Measurements from ENCODE around the gene ACP1.
A peak's percentile ranks its signal among the peaks of the same experiment; 100 is the strongest.

The ACP1 gene

DNA sequence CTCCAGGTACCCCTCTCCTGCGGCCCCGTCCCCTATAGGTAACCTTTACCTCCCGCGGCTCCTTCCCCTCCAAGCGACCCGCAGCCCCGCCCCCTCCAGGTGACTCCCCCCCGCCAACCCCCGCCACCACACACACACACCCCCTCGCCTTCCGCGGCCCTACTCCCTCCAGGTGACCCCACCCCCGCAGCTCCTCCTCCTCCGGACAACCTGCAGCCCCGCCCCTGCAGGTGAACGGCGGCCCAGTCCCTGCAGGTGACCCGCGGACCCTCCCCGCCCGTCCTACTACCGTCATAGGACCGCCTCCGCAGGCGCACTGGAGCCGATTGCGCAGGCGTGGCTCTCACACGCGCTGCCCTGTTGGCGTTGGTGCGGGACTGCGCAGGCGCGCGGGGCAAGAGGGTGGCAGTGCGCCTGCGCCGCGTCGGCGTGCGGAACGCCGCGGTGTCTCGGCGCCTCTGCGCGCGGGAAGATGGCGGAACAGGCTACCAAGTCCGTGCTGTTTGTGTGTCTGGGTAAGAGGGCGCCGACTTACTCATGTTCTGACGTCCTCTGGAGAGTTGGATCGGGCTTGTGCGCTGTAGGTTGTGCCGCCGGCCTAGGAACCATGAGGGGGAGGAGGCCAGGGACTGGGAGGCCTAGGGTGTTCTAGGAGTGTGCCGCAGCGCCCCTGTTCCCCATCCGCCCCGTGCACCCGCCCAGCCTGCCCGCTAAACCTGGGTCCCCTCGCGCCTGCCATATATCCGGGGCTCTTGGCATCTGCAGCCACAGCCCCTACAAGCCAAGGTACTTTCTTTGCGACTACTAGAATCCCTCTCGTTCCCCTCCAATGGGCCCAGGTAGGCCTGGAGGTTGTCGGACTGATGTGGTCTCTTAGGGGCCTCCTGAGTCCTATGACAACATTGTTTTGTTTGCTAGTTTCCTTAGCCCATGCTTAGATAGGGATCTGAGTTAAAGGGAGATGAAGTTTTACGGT, at the start of gene ACP1:
Gene ACP1, plus strand, starts transcription at position 455 of the 976 bp plus-strand sequence. Its CDS starts 18 bp downstream, at position 473.
- DNase-seq: peak; percentile 70

DNA sequence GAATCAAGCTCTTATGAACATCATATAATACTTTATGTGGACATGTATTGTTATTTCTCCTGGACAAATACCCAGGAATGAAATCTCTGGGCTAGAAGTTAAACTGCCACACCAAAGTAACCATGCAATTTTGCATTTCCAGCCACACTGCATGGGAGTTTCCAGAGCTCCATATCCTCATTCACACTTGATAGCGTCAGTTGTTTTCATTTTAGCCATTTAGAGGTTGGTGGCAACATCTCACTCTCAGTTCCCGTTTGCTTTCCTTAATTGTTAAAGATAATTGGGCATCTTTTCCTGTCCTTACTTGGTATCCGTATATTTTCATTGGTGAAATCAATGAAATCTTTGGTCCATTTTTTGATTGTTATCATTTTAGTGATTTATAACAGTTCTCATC, 48.7 kb upstream of the ACP1 start:
- no peak for DNase-seq

DNA sequence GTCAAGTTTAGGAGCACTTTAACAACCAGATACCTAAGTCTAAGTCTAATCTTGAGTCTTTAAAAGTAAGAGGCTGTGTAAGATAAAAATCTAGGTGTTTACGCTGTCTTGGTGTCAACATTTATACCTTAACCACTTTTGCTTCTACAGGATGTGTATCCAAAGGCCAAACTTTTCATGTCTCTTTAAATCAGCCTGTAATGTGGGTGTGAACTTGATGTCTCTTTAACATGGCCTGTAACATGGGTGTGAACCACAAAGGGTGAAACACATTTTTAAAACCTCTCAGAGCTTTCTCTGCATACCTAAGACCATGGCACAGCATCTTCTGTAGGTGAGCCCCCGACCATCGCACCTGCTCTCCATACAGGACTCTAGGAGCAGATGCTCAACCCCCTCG, 41.3 kb upstream of the ACP1 start:
- DNase-seq: no peak

DNA sequence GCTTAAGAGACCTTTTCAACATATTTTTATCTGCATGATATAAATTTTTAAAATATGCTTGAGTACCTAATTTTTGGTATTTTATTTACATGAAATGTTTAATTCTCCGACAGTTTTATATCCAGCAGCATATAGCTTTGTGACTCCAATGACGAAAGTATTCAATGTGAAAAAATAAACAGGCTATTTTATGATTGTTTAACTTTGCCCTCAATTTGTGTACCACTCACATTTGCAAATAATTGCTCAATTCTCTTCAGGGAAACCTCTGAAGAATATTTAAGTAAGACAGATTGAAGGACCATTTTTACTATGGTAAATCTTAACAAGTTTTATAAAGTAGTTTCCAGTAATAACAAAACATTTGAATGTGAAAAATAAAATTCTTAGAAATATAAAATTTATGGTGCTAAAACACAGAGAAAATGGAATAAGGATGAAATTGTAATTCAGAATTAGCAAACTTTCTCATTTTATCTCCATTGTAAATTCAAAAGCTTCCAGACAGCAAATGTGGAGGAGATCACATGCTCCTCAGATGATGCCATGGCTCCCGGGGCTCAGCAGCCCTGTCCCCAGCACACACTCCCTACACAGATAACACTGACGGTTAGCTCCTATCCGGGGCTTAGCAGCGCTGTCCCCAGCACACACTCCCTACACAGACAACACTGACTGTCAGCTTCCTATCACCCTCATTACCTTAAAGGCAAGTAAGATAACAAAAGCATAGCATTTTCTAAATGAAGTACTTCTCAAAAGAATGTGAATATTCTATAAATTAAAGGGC, 40.6 kb upstream of the ACP1 start:
- no peak for DNase-seq

DNA sequence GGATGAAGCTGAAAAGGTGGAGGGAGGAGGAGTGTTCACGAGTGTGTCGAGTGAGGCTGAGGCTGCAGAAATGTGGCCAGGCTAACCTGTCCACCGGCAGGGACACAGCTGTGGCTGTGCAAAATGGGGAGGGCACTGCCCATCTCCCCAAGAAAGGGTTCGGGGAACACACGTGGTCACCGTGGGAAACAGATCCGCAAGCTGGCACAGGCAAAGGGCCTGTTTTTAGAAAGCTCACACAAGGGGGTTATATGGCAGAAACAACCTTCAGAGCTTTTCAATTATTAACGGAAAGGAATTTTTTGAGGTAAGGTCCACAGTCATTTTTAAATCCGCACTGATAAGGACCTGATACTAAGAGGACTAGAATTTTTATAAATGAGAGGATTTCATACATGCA, 36.6 kb upstream of the ACP1 start:
- DNase-seq: no peak

DNA sequence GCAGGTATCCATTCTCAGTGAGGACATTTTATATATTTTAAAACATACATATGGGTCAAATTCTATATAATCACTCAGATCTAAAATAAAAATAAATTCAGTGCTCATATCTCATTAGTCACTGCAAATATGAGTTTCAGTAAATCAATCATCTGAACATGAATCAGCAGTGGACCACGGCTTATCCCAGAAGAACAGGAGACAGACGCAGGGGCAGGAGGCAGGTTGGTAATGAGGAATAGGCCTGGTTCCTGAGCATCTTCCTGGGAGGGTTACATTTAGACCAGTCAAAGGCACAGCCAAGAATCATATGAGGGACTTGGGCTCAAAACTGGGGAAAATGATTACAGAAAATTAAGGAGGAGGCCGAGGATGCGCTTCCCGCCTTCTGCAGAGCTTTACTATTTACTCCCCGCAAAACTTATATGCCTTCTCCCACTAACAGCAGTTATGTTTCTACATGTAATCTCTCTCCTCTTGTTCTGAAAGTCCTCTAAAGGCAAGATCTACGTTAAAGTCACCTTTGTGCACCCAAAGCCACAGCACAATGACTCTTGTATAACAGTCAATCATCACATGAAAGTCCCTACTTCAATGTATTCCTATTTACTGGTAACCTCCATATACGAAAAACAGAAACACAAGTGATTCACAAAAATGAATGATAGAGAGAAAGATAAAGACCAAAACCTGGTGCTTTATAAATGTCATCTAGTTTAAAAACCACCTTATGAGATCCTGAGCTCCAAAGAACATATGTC, 36.0 kb upstream of the ACP1 start:
- DNase-seq: no peak

DNA sequence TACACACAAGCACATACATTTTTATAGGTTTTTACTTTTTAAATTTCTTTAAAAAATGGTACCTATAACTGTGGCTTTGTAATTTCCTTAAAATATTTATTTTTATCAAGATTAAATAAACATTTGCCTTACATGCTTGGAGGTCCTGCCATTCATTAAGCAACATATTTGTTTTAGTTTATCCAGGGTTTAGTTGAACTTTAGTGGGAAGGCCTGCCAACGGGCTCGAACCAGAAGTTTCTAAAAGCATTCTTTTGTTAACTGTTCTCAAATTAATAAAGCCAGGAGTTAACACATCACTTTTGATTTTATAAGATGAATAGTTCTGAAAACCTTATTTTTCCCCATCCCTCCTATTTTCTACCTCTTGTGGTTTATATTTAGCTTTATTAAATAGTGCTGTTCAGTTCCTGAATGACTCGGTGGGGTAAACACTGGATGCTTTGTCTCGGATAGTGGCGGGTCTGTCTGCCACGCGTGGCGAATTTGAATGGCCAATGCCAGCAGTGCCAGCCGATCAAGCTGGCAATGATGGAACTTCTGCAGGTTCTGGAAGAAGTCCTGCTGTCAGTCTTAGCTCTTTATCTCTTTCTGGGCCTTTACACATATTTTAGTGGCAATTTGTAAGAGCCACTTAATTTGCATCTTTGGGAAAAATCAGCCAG, 33.1 kb upstream of the ACP1 start:
- DNase-seq: no peak

DNA sequence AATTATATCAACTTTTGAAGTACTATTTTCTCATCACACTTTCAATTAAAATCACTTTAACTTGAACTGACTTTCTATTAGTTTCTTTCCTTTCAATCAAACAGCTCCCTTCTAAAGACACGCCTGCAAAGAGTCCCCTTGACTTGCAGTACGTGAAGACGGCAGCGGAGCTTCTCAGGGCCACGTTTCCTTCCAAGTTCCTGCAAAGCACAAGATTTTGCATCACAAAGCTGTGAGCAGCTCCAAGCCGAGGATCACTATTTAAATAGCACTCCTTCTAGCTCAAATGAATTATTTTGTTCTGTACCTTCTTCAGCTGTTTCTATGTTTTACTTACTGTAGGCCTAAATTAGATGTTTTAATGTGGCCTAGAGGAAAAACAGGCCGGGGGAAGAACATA, 31.7 kb upstream of the ACP1 start:
- DNase-seq: no peak

DNA sequence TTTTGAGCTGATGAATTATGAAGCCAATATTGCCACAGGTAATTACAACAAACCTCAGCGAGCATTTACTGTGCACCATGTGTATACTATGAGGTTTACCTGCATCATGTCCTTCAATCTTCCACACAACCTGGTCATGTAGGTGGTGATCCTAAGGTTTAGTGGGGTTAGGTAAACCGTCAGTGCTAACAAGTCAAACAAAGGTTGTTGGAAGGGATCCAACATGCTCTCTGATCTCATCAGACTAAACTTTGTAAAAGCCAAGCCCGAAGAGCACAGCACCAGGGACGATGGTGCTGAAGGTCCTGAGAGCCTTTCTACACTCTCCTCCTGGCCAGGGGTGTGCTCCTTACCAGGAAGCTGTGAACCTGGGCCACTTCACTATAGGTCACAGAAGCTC, 30.3 kb upstream of the ACP1 start:
- no peak for DNase-seq

DNA sequence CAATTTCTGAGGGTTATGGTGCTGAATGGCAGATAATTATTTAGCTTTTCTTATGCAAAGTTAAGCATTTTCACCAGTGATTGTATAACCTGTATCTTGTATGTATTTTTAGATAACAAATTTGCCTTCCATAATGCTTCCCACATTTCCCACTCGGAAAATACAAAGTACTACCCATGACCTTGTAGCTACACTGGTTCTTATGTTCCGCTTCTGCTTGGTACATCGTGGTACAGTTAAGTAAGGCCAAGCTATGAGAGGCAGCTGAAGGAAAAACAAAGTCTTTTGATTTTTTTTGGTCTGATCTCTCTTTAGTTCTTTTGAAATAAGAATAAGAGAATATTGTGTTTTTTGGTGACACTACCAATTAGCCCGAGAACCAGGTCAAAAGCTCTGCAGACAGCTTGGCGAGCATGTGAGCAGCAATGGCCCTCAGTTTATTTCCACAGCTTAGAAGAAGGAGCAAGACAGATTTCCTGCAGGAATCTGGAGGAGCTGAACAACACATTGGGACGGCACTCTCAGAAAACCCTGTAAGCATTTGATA, 27.7 kb upstream of the ACP1 start:
- no peak for DNase-seq

DNA sequence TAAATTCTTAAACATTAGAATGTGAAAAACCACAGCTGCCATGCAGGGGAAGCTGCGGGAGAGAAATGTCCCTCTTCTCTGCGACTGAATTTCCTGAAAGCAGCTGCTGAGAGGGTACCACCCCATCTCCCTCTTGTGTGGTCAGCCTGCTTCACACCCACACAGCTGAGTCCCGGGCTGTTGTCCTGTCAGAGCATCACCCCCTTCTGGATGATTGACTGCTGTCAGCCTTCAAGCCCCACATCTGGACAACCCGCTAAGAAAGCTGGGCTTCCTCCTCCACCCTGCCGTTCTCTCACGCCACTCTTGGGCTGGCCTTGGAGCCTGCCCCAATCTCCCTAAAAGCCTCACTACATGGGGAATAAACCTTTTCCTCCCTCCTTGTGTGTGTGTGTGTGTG, 26.9 kb upstream of the ACP1 start:
- no peak for DNase-seq

DNA sequence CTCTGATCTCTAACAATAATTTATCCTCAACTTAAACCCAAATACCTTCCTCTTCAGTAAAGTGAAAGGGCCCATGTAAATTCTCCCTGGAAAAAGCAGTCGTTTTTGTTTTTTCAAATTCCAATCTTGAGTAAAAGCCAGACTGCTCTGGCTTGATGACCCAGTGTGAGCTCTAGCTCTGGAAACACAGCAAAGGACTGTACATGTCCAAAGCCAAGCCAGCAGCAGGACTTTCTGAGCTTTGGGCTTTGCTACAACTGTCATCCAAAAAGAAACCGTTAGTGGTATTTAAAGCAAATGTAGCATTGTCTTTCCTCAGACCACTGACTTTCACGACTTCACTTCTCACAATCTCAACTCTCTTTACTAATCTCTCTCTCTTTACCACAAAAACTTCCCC, 26.3 kb upstream of the ACP1 start:
- no peak for DNase-seq

DNA sequence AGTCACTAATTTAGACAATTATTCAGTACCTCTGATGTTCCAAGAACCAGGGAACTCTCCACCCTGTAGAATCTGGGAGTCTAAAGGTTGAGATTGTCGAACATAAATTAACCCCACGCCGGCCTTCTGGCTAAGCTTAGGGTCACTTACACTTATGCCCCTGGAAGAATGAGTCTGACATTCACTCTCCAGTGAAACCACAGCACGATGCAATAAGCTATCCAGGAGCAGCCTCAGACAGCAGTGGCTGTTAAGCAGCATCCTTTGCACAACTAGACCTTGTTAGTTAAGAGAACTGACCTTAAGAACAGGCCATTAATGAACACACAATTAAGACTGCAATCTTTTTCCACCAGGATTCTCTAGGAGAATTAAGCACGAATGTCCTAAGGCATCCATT, 25.9 kb upstream of the ACP1 start:
- DNase-seq: no peak

DNA sequence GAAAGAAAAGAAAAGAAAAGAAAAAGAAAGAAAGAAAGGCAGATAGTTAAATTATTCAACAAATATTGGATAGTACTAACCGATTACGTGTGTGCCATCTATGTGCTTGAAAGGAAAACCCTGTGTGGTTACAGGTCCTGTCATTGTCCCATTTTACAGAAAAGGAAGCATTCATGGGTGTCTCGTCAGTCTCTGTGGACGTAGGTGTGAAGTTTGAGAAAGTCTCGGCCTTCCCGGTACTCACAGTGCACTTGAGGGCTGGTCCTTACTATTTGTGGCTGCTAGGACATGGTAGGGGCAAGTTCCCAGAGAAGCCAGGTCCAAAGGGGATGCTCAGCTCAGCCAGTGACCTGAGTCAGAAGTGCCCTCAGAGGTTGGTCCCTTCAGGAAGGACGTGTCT, 20.2 kb upstream of the ACP1 start:
- DNase-seq: no peak

DNA sequence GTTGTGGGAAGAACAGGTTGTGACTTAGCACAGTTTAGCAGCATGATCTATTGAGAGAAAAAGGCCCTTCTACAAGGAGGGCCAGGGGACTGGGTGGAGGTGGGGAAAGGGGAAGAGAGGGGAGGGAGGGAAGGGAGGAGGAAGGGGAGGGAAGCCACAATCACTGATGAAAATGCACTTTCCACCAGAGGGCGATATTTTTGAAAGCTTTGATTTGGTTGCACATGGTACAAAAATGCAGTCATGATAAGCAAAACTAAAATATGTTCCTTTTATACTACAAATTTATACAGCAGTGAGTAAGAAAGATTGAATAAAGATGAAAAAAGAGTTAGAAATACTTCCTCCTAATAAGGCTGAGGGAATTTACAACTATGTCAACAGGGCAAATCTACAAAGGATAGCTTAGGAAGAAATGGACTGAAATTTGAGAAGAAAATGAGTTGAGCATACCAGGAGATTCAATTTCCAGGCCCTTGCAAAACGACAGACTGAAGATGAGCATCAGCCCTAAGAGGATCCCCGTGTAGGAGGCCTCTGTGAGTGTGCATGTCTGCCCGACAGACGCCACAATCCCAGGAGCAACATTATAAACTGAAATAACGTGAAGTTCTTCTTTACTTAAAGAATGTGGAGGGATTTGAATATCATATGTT, 18.1 kb upstream of the ACP1 start:
- DNase-seq: peak; percentile 20

DNA sequence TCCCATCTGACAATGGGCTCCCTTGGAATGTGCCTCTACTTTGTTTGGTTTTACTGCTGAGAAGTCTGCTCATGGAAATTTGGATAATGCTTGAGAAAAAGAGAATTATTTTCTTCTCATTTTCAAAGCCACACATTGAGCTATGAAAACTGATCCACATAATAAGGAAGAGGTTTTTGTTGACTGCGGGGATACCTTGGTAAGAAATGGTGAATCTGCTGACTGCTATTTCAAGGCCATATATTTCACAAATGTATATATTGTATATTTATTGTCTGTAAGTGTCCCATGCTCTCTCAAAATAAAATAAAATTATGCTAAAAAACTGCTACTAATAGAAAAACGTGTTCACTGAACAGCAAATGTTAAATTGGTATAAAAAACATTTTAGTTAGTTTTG, 16.0 kb upstream of the ACP1 start:
- no peak for DNase-seq

DNA sequence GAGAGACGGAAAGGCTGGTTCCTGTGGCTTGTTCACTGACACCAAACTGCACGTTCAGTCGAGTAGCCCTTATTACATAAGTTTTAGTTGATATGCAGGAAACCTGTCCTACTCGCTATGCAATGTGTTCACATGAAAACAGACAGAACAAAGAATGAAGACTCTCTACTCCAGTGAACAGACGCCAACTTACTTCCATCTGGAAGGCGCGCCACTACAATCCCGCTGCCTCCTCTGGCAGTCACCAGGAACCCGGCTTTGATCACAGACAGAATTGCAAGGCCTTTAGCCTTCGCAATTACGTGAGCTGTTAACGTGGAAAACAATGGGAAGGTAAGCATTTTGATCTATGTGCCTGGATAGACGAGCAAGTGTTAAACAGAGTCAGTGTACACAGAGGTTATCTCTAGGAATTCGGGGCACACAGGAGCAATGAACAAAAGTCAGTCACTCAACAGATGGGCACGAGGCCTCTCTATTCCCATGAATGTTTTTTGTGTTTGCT, 15.2 kb upstream of the ACP1 start:
- no peak for DNase-seq

DNA sequence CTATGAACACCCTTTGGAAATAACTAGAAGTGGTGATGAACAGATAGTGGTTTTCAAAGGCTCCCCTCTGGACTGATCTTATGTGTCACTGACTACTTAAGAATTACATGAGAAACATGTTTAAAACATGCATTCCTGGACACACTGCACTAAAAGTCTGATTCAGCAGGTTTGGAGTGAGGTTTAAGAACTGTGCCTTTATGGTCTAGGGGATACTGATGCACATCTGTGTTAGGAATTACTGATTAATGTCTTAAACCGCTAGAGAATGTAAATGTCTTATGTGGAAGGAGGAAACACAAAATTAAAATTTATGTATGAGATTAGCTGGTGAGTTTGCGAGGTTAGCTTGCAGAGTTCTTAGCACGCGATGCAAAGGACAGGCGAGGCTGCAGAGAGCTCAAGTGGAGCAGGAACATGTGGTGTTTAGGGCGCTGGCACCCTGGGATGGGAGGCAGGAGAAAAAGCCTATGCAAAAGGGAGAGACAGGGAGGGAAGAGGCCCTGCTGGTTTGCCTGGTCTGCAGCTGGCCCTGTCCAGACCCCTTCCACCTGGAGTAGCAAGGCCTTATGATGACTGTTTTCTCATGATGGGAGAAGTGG, 12.6 kb upstream of the ACP1 start:
- no peak for DNase-seq

DNA sequence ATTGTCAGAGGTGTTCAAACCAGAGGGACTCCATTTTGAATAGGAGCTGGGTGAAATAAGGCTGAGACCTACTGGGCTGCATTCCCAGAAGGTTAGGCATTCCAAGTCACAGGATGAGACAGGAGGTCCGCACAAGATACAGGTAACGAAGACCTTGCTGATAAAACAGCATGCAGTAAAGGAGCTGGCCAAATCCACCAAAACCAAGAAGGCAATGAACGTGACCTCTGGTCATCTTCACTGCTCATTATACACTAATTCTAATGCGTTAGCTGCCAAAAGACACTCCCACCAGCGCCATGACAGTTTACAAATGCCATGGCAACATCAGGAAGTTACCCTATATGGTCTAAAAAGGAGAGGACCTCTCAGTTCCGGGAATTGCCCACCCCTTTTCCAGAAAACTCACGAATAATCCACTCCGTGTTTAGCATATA, 11.5 kb upstream of the ACP1 start:
- DNase-seq: no peak

DNA sequence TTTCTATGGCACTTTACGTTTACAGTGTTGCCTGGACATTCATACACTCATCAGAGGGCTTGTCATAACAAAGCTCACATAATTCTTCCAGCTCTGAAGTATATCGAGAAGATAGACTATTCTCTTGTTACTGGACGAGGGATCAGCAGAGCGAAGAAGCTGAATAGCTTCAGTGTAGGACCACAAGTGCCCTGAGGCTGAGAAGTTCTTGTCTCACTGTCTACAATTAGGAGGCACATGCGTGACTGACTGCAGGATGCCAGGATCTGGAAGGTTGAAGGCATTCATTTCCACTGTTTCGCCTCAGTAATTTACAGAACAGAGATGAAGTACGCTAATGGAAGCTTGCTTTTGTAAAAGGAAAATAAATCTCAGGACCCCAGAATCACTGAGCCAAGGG, 10.5 kb upstream of the ACP1 start:
- no peak for DNase-seq

DNA sequence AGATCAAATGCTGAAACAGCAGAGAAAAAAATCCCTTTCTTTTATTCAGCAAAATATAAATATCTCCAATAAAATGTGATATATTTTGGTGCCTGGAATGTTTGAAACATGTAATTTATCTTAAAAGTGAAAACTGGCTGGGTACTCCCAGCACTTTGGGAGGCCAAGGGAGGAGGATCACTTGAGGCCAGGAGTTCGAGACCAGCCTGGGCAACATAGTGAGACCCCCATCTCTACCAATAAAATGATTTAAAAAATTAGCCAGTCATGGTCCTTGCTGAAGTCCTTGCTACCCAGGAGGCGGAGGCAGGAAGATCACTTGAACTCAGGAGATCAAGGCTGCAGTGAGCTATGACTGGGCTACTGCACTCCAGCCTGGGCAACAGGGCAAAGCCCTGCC, 9.6 kb upstream of the ACP1 start:
- DNase-seq: no peak

Measured in DMS 273 treated with DMSO at 0.1 percent for 48 hours (cell line).